Skeletal muscle tissue (tissue), 4 donors: ENCODE data around the gene FDX1. TPM values are rescaled to one million over a fixed set of nuclear protein-coding genes. Genes with fewer than 3 reads are reported as not detected.

ENCODE experiments used
- H3K27ac ChIP-seq: one replicate; pipeline ENCODE4 v1.7.0; 2013; ENCODE audit warnings: mild to moderate bottlenecking, low read depth, low read length, inconsistent platforms
- H3K27me3 ChIP-seq, 3 donors: one replicate each; pipeline ENCODE4 v1.7.0; 2013; ENCODE audit warnings: low read length in 3 of 3; ENCODE audit not compliant: control insufficient read depth in 3 of 3, insufficient read depth in 3 of 3
- H3K36me3 ChIP-seq, 3 donors: one replicate each; pipeline ENCODE4 v1.7.0; 2013; ENCODE audit warnings: low read length in 3 of 3; ENCODE audit not compliant: control insufficient read depth in 3 of 3, insufficient read depth in 3 of 3
- H3K4me1 ChIP-seq, 3 donors: one replicate each; pipeline ENCODE4 v1.7.0; 2013; ENCODE audit warnings: low read length in 3 of 3, mild to moderate bottlenecking in 3 of 3; ENCODE audit not compliant: control insufficient read depth in 3 of 3, insufficient read depth in 3 of 3
- H3K4me3 ChIP-seq, 3 donors: one replicate each; pipeline ENCODE4 v1.7.0; 2013; ENCODE audit warnings: low read length in 3 of 3
- H3K9ac ChIP-seq, 3 donors: one replicate each; pipeline ENCODE4 v1.7.0; 2013; ENCODE audit warnings: low read length in 3 of 3, mild to moderate bottlenecking in 3 of 3, moderate library complexity in 2 of 3, low read depth in 1 of 3
- H3K9me3 ChIP-seq, 3 donors: one replicate each; pipeline ENCODE4 v1.7.0; 2013; ENCODE audit warnings: low read length in 3 of 3; ENCODE audit not compliant: control insufficient read depth in 3 of 3
- total RNA-seq: library from RNA; depleted of rRNA; stranded (reverse); fragments of >200 nt; gene quantifications from one replicate; pipeline ENCODE4 v1.2.3, GENCODE V29; 2014
- donor health status: Osteomylitis.

The FDX1 gene
- total RNA-seq, 1 donor from 2014 or later: 7.3 TPM

GRCh38 chr11:110465231-110465630, 35.5 kb downstream of the FDX1 start:
- Histone ChIP-seq H3K9me3 (no peaks in the 10 kb centered on the region), H3K4me3 (no peak overlapping the region), H3K4me1 (no peaks in the 10 kb centered on the region), H3K27ac (no peak overlapping the region), H3K27me3 (no peaks in the 10 kb centered on the region), H3K36me3 (peaks cover 0 to 2% (median 0%) of the 10 kb centered on the region in 3 donors), H3K9ac (no peak overlapping the region)

GRCh38 chr11:110467556-110467955, 37.8 kb downstream of the FDX1 start:
- no peak overlapping the region for H3K9ac ChIP-seq
- no peaks in the 10 kb centered on the region for H3K9me3 ChIP-seq
- H3K4me1 ChIP-seq: no peaks in the 10 kb centered on the region
- H3K27me3 ChIP-seq: no peaks in the 10 kb centered on the region
- H3K4me3 ChIP-seq: no peak overlapping the region
- no peak overlapping the region for H3K27ac ChIP-seq
- peaks cover 0 to 2% (median 0%) of the 10 kb centered on the region in 3 donors for H3K36me3 ChIP-seq

GRCh38 chr11:110468121-110468520, 38.4 kb downstream of the FDX1 start:
- Histone ChIP-seq H3K27ac (no peak overlapping the region), H3K27me3 (no peaks in the 10 kb centered on the region), H3K9me3 (no peaks in the 10 kb centered on the region), H3K4me1 (no peaks in the 10 kb centered on the region), H3K4me3 (no peak overlapping the region), H3K9ac (no peak overlapping the region), H3K36me3 (peaks cover 0 to 2% (median 0%) of the 10 kb centered on the region in 3 donors)

GRCh38 chr11:110469127-110469526, 39.4 kb downstream of the FDX1 start:
- Histone ChIP-seq H3K4me1 (no peaks in the 10 kb centered on the region), H3K9me3 (no peaks in the 10 kb centered on the region), H3K4me3 (no peak overlapping the region), H3K36me3 (peaks cover 0 to 2% (median 0%) of the 10 kb centered on the region in 3 donors), H3K9ac (no peak overlapping the region), H3K27me3 (no peaks in the 10 kb centered on the region), H3K27ac (no peak overlapping the region)

GRCh38 chr11:110470716-110471115, 41.0 kb downstream of the FDX1 start:
- no peaks in the 10 kb centered on the region for H3K4me1 ChIP-seq

GRCh38 chr11:110471371-110471770, 41.6 kb downstream of the FDX1 start:
- Histone ChIP-seq H3K36me3 (no peaks in the 10 kb centered on the region), H3K27me3 (no peaks in the 10 kb centered on the region), H3K27ac (no peak overlapping the region), H3K9ac (no peak overlapping the region), H3K9me3 (no peaks in the 10 kb centered on the region), H3K4me1 (no peaks in the 10 kb centered on the region), H3K4me3 (no peak overlapping the region)

More at GRCh38 chr11:110470716-110471115, 41.0 kb downstream of the FDX1 start:
- H3K9ac ChIP-seq: no peak overlapping the region
- H3K27me3 ChIP-seq: no peaks in the 10 kb centered on the region
- no peaks in the 10 kb centered on the region for H3K9me3 ChIP-seq
- H3K4me3 ChIP-seq: no peak overlapping the region
- H3K36me3 ChIP-seq: no peaks in the 10 kb centered on the region
- no peak overlapping the region for H3K27ac ChIP-seq

- no peaks in the 10 kb centered on the region for H3K36me3 ChIP-seq
- H3K9me3 ChIP-seq: no peaks in the 10 kb centered on the region
- no peak overlapping the region for H3K4me3 ChIP-seq
- no peak overlapping the region for H3K27ac ChIP-seq
- no peaks in the 10 kb centered on the region for H3K4me1 ChIP-seq
- H3K27me3 ChIP-seq: no peaks in the 10 kb centered on the region
- no peak overlapping the region for H3K9ac ChIP-seq
Observed at GRCh38 chr11:110472858-110473257, 43.1 kb downstream of the FDX1 start.

- no peak overlapping the region for H3K9ac ChIP-seq
Observed at GRCh38 chr11:110473706-110474105, 44.0 kb downstream of the FDX1 start.

GRCh38 chr11:110474578-110474977, 44.8 kb downstream of the FDX1 start:
- Histone ChIP-seq H3K9ac (no peak overlapping the region), H3K27ac (no peak overlapping the region), H3K36me3 (no peaks in the 10 kb centered on the region), H3K9me3 (no peaks in the 10 kb centered on the region), H3K4me1 (peaks cover 5 to 13% (median 7%) of the 10 kb centered on the region in 3 donors), H3K27me3 (no peaks in the 10 kb centered on the region), H3K4me3 (no peak overlapping the region)

More at GRCh38 chr11:110473706-110474105, 44.0 kb downstream of the FDX1 start:
- Histone ChIP-seq H3K36me3 (no peaks in the 10 kb centered on the region), H3K9me3 (no peaks in the 10 kb centered on the region), H3K27ac (no peak overlapping the region), H3K27me3 (no peaks in the 10 kb centered on the region), H3K4me1 (peaks cover 1 to 4% (median 4%) of the 10 kb centered on the region in 3 donors), H3K4me3 (no peak overlapping the region)

- Histone ChIP-seq H3K4me1 (peaks cover 5 to 22% (median 11%) of the 10 kb centered on the region in 3 donors), H3K9me3 (no peaks in the 10 kb centered on the region), H3K27ac (no peak overlapping the region), H3K36me3 (no peaks in the 10 kb centered on the region), H3K4me3 (no peak overlapping the region), H3K9ac (no peak overlapping the region), H3K27me3 (no peaks in the 10 kb centered on the region)
Observed at GRCh38 chr11:110475671-110476070, 45.9 kb downstream of the FDX1 start.
